Ascending aorta (tissue), 2 donors: Measurements from ENCODE around the gene BAD. TPM values are rescaled to one million over a fixed set of nuclear protein-coding genes. Genes with fewer than 3 reads are reported as not detected.

Source experiments
- DNase-seq, 2 donors: peaks; one replicate each; pipeline ENCODE4 v3.0.0-alpha.2; 2019; ENCODE audit warnings: low spot score in 2 of 2
- H3K27ac ChIP-seq, 2 donors: fragments of 200-600 bp; sonication (generic); one replicate each; pipeline ENCODE4 v1.5.1; 2016 to 2017; ENCODE audit warnings: mild to moderate bottlenecking in 1 of 2
- H3K27me3 ChIP-seq: fragments of 200-600 bp; sonication (generic); one replicate; pipeline ENCODE4 v1.5.1; 2017
- H3K36me3 ChIP-seq, 2 donors: fragments of 200-600 bp; sonication (generic); one replicate each; pipeline ENCODE4 v1.5.1; 2016
- H3K4me1 ChIP-seq, 2 donors: fragments of 200-600 bp; sonication (generic); one replicate each; pipeline ENCODE4 v1.5.1; 2016 to 2017; ENCODE audit warnings: mild to moderate bottlenecking in 1 of 2
- H3K4me3 ChIP-seq, 2 donors: fragments of 200-600 bp; sonication (generic); one replicate each; pipeline ENCODE4 v1.5.1; 2016 to 2017; ENCODE audit warnings: mild to moderate bottlenecking in 1 of 2
- H3K9me3 ChIP-seq, 2 donors: fragments of 200-600 bp; sonication (generic); one replicate each; pipeline ENCODE4 v1.5.1; 2016
- intact Hi-C: fragments of 100-400 bp; cut with DNase I; formaldehyde crosslinking; loops from one replicate; pipeline ENCODE4 v1.15.1; 2023
- total RNA-seq: library from RNA; depleted of rRNA; stranded (reverse); fragments of >200 nt; gene quantifications from one replicate; pipeline ENCODE4 v1.1.0, GENCODE V29; 2016
- TF ChIP-seq, protein P1 (sequence below), 3 experiments: fragments of 200-600 bp in 2 of 3; fragments of 450-650 bp in 1 of 3; sonication (generic) in 2 of 3; IDR thresholded peaks; one replicate each; pipeline ENCODE4 v1.5.1; 2016 to 2019; ENCODE audit warnings: antibody characterized with exemption in 3 of 3, mild to moderate bottlenecking in 1 of 3, moderate library complexity in 1 of 3

Gene BAD
- 175 TPM for total RNA-seq

- peak within 1 kb of the TSS; percentile 82 to 96 for H3K4me3 ChIP-seq
- peaks cover 4 to 20% of the 10 kb centered on the region in 2 donors for H3K4me1 ChIP-seq
- intact Hi-C loops = loop anchor here (1.0 kb wide), 1 partner anchor 14 kb away; no protein-coding TSS in a partner anchor
- TF ChIP-seq, protein P1, sequence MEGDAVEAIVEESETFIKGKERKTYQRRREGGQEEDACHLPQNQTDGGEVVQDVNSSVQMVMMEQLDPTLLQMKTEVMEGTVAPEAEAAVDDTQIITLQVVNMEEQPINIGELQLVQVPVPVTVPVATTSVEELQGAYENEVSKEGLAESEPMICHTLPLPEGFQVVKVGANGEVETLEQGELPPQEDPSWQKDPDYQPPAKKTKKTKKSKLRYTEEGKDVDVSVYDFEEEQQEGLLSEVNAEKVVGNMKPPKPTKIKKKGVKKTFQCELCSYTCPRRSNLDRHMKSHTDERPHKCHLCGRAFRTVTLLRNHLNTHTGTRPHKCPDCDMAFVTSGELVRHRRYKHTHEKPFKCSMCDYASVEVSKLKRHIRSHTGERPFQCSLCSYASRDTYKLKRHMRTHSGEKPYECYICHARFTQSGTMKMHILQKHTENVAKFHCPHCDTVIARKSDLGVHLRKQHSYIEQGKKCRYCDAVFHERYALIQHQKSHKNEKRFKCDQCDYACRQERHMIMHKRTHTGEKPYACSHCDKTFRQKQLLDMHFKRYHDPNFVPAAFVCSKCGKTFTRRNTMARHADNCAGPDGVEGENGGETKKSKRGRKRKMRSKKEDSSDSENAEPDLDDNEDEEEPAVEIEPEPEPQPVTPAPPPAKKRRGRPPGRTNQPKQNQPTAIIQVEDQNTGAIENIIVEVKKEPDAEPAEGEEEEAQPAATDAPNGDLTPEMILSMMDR (IDR thresholded peaks at IDR 0.05) = no peak
- H3K9me3 ChIP-seq = no peaks in the 10 kb centered on the region
- H3K27me3 ChIP-seq = no peaks in the 10 kb centered on the region
- peak within 1 kb of the TSS; percentile 87 to 95 for H3K27ac ChIP-seq
- peaks cover 0 to 8% of the 10 kb centered on the region in 2 donors for H3K36me3 ChIP-seq
- peak; percentile 77 to 97 for DNase-seq
Observed at GRCh38 chr11:64284048-64284961, at the start of gene BAD. BAD (minus strand) TSS chr11:64284665; CDS start chr11:64284368, 297 bp downstream.

DNA sequence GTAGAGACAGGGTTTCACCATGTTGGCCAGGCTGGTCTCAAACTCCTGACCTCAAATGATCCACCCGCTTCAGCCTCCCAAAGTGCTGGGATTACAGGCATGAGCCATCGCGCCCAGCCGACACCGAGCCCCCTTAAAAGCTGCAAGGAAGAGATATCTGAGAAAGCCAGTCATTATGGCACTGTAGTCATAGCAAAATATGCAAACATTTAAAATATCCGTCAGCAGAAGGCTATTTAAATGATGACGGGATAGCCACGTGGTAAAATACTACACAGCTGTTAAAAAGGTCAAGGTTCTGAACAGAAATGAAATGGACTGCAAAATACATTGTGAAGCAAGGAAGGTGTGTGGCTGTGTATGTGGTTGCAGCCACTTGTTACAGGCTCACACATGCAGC is 49.1 kb upstream of the BAD start:
- Histone ChIP-seq H3K9me3 (no peaks in the 10 kb centered on the region), H3K4me3 (no peak overlapping the region), H3K36me3 (no peaks in the 10 kb centered on the region), H3K27ac (no peak overlapping the region), H3K27me3 (no peaks in the 10 kb centered on the region), H3K4me1 (peaks cover 4% of the 10 kb centered on the region in 2 donors)
- TF ChIP-seq, protein P1 (IDR thresholded peaks at IDR 0.05) = no peak
- no peak for DNase-seq
- intact Hi-C loops = no loop called here

GRCh38 chr11:64331569-64332371 is 47.3 kb upstream of the BAD start:
- no peak overlapping the region for H3K27ac ChIP-seq
- no peaks in the 10 kb centered on the region for H3K9me3 ChIP-seq
- TF ChIP-seq, protein P1 (IDR thresholded peaks at IDR 0.05) = peak in 2 of 3 experiments; percentile 13 to 31
- no peaks in the 10 kb centered on the region for H3K27me3 ChIP-seq
- H3K4me1 ChIP-seq = peaks cover 4% of the 10 kb centered on the region in 2 donors
- intact Hi-C loops = no loop called here
- DNase-seq = peak; percentile 48 to 84
- no peak overlapping the region for H3K4me3 ChIP-seq
- H3K36me3 ChIP-seq = no peaks in the 10 kb centered on the region

GRCh38 chr11:64330888-64331287 is 46.4 kb upstream of the BAD start:
- Histone ChIP-seq H3K27ac (no peak overlapping the region), H3K9me3 (no peaks in the 10 kb centered on the region), H3K4me1 (peaks cover 4% of the 10 kb centered on the region in 2 donors), H3K36me3 (no peaks in the 10 kb centered on the region), H3K27me3 (no peaks in the 10 kb centered on the region), H3K4me3 (no peak overlapping the region)
- intact Hi-C loops = no loop called here
- no peak for DNase-seq
- TF ChIP-seq, protein P1 (IDR thresholded peaks at IDR 0.05) = no peak

DNA sequence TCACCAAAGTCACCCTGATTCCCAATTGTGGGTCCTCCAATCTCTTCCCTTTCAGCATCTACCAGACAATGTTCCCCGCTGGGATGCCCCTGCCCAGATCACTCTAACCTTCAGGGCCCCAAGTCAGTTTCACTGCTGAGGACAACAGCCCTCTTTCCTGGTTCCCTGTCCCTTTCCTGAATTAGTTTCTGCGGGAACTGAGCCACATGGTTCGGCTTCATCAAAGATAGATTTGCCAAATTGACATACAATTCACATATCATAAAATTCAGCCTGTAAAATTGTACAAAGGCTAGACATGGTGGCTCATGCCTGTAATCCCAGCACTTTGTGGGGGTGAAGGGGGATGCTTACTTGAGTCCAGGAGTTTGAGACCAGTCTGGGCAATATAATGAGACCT is 43.5 kb upstream of the BAD start:
- intact Hi-C loops = no loop called here
- TF ChIP-seq, protein P1 (IDR thresholded peaks at IDR 0.05) = no peak
- Histone ChIP-seq H3K27me3 (no peaks in the 10 kb centered on the region), H3K27ac (no peak overlapping the region), H3K9me3 (no peaks in the 10 kb centered on the region), H3K4me3 (no peak overlapping the region), H3K36me3 (no peaks in the 10 kb centered on the region), H3K4me1 (peaks cover 4% of the 10 kb centered on the region in 2 donors)
- no peak for DNase-seq
